ENCODE data around the gene CHRNB2. TPM values are rescaled to one million over a fixed set of nuclear protein-coding genes. Genes with fewer than 3 reads are reported as not detected.

CHRNB2 gene
- total RNA-seq, 1 donor from 2014 or later: 0.11 TPM

GRCh38 chr1:154629061-154629674, 61.6 kb downstream of the CHRNB2 start:
- H3K9me3 ChIP-seq (ENCODE audit: low read depth): peaks cover 10% of the 10 kb centered on the region
- peaks cover 4% of the 10 kb centered on the region for H3F3A ChIP-seq (ENCODE audit: low read depth)
- Mint-ChIP-seq H3K4me3 (peak overlapping the region; percentile 94), H3K27ac (no peak overlapping the region), H3K9me3 (peaks cover 16% of the 10 kb centered on the region), H3K27me3 (ENCODE audit: insufficient read depth, low read depth) (peaks cover 4% of the 10 kb centered on the region), H3K4me1 (peaks cover 16% of the 10 kb centered on the region), H3K36me3 (peaks cover 6% of the 10 kb centered on the region)
- no peaks in the 10 kb centered on the region for H3K36me3 ChIP-seq
- no peak for DNase-seq (ENCODE audit: low spot score)
- H3K9ac ChIP-seq: no peak overlapping the region
- peaks cover 36% of the 10 kb centered on the region for H3K79me2 ChIP-seq (ENCODE audit: low read depth)
- no peak overlapping the region for H3K27ac ChIP-seq
- peaks cover 9% of the 10 kb centered on the region for H3K27me3 ChIP-seq
- H3K4me2 ChIP-seq: no peak overlapping the region
- no peak overlapping the region for H3K4me3 ChIP-seq
- H4K20me1 ChIP-seq (ENCODE audit: low read depth): peaks cover 25% of the 10 kb centered on the region
- H3K4me1 ChIP-seq: peaks cover 7% of the 10 kb centered on the region
- no peak for TF ChIP-seq EZH2phosphoT487 (IDR thresholded peaks at IDR 0.05)
- no peak for TF ChIP-seq EZH2 (IDR thresholded peaks at IDR 0.05)
- TF ChIP-seq, protein P1, sequence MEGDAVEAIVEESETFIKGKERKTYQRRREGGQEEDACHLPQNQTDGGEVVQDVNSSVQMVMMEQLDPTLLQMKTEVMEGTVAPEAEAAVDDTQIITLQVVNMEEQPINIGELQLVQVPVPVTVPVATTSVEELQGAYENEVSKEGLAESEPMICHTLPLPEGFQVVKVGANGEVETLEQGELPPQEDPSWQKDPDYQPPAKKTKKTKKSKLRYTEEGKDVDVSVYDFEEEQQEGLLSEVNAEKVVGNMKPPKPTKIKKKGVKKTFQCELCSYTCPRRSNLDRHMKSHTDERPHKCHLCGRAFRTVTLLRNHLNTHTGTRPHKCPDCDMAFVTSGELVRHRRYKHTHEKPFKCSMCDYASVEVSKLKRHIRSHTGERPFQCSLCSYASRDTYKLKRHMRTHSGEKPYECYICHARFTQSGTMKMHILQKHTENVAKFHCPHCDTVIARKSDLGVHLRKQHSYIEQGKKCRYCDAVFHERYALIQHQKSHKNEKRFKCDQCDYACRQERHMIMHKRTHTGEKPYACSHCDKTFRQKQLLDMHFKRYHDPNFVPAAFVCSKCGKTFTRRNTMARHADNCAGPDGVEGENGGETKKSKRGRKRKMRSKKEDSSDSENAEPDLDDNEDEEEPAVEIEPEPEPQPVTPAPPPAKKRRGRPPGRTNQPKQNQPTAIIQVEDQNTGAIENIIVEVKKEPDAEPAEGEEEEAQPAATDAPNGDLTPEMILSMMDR (IDR thresholded peaks at IDR 0.05): no peak
- H2AFZ ChIP-seq (replicated peaks): peak overlapping the region; percentile 40

Other genes starting within 250 kb of the CHRNB2 start
- gene AQP10, start 246.7 kb upstream of the CHRNB2 start, total RNA-seq (ENCODE audit: low replicate concordance): not detected in 2 replicates
- gene ATP8B2, start 242.3 kb upstream of the CHRNB2 start, total RNA-seq (ENCODE audit: low replicate concordance): 41.6 and 63.4 TPM in 2 replicates
- gene IL6R, start 162.4 kb upstream of the CHRNB2 start, total RNA-seq (ENCODE audit: low replicate concordance): 0.09 TPM in 1 of 2 replicates, not detected in the other
- gene TDRD10, start 65.6 kb upstream of the CHRNB2 start, total RNA-seq (ENCODE audit: low replicate concordance): not detected in 2 replicates
- 0.04 TPM in 1 of 2 replicates, not detected in the other for gene SHE, start 65.4 kb upstream of the CHRNB2 start, total RNA-seq (ENCODE audit: low replicate concordance)
- gene UBE2Q1, start 9.1 kb upstream of the CHRNB2 start, total RNA-seq (ENCODE audit: low replicate concordance): 36.0 and 96.2 TPM in 2 replicates
- gene ADAR, start 40.4 kb downstream of the CHRNB2 start, total RNA-seq (ENCODE audit: low replicate concordance): 128 and 139 TPM in 2 replicates

All from neural progenitor cell (in vitro differentiated cells).